ENCODE measurements around the gene HPDL.
"Not testable (repeated sequence)": the region's sequence is repeated elsewhere in the genome, so short reads cannot be mapped to it uniquely, and the experiment has no call there.

Gene HPDL

DNA sequence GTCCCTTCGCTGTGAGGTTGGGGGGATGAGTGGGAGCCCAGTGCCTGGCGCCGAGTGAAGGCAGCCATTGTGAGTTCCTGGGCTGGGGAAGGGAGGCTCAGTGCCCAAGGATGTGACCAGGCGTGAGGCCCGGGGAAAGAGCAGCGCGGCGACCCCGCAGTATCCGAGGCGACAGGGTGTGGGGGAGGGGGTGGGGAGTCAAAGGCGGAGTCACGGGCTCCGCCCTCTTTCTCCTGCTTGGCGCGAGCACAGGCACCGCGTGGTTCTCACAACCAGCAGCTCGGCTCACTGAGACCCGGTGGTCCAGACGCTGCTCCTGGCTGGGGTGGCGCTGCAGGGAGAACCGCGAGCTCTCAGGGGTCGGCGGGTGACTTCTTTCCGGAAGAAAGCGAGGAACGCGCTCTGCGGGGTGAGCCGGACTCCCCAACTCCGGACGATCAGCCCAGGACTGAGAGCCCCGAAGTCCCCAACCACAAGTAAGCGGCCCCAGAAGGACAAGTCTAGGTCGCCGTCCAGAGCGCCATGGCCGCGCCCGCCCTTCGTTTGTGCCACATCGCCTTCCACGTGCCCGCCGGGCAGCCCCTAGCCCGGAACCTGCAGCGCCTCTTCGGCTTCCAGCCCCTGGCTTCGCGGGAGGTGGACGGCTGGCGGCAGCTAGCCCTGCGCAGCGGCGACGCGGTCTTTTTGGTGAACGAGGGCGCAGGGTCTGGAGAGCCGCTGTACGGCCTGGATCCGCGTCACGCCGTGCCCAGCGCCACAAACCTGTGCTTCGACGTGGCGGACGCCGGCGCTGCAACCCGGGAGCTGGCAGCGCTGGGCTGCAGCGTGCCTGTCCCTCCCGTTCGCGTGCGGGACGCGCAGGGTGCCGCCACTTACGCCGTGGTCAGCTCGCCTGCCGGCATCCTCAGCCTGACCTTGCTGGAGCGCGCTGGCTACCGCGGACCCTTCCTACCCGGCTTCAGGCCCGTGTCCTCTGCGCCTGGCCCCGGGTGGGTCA, at the start of gene HPDL:
Gene HPDL, plus strand, starts transcription at position 269 of the 997 bp plus-strand sequence. Its CDS starts 254 bp downstream, at position 523.
- no peak for FAIRE-seq

DNA sequence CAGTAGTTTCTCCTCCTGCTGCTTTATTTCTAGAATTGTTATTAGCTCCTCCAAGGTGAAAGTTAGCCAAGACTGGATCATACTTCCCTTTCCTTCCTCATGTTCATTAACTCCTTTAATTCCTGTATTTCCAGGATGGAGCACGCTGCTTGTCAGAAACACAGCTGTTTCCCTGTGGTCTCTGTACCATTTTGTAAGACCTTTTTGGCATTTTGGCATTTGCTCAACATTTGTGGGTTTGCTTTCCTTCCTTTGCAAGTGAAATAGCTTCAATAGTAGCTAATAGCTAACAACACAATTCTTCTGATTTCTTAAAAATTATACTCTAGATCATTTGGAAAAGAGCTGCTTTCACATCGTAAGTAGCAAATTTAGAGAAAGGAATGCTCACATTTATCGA, 44.3 kb upstream of the HPDL start:
- no peak for FAIRE-seq

GRCh38 chr1:45284858-45285257, 41.8 kb upstream of the HPDL start:
- not testable (repeated sequence) for FAIRE-seq

GRCh38 chr1:45286521-45286920, 40.2 kb upstream of the HPDL start:
- not testable (repeated sequence) for FAIRE-seq

DNA sequence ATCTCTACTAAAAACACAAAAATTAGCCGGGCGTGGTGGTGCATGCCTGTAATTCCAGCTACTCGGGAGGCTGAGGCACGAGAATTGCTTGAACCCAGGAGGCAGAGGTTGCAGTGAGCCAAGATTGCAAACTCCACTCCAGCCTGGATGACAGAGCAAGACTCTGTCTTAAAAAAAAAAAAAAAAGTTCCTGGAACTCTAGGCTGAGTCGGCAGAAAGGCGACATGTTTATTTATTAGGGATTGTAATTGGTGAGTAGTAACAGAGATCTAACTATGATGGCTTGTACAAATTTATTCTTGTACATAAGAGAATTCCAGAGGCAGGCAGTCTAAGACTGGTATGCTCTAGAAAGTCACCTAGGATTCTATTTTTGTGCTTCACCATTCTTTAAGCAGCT, 35.7 kb upstream of the HPDL start:
- not testable (repeated sequence) for FAIRE-seq

- FAIRE-seq: no peak
These were observed 35.0 kb upstream of the HPDL start for GRCh38 chr1:45291716-45292115.

DNA sequence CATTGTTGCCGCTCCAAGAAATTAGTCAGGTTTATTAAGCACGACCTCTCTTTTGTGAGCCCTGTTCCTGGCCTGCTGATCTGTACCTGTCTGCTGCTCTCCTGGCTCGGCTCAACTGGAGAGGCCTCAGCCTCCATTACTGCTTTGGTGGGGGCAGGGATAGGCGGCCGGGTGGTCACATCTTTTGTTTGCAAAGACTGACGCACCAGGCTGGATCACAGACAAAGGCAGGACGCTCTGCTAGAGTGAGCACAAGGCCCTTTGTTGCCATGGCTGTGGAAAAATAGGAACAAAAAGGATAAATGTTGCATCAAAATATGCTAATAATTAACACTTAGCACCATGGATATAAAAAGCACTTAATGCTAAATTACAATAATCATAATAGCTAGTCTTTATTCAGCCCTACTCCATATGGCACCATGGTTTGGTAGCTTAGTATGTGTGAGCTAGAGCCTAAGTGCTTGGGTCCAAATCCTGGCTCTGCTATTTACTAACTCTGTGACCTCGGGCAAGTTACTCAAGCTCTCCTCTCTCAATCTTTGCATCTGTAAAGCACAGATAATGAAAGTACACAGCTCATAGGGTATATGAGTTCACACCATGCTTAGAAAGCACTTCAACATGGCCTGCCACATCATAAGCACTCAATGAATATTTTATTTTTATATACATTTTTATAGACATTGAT, 28.9 kb upstream of the HPDL start:
- no peak for FAIRE-seq

DNA sequence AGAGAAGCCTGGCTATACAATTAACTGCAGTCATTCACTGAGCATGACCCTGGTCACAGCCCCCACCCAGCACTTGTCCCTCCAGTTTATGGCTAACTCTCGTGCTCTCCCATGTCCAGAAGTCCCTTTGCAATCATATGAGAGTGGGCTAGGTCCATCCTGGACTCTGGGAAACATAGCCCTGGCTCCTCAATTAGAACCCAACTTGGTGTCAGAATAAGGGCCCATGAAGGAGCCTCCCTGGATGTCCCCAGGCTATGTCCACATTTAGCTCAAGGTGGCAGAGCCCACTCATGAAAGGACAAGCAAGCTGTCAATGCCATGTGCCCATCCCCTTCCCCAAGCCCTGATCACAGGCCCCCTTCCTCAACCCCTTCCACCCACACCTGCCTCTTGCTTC, 27.4 kb upstream of the HPDL start:
- no peak for FAIRE-seq

DNA sequence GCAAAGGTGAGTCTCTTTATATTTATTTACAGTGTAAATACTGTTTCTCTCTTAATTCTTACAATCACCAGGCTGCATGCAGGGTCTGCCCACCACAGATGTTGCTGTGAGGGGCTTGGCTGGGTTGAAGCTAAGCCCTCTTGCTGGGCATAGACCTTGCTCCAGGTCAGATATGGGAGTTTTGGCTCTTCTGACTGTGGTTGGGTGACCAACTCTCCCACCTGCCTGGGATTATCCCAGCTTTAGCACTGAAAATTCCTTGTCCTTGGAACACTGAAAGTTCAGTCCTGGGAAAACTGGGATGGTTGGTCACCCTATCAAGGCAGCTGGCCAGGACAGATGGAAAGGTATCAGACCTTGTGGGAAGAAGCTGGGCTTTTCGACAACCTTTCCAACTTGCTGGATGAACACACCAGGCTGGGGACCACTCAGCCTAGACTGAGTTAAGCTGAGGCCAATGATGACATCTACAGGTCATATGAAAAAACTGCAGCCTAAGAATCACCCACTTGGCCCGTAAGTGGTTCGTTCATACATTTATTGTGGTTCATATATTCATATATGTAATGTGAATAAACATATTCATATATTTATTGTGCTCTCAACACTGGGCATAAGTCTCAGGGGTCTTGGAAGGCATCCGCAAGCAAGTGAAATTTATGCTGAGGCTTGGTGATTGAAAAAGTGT, 26.6 kb upstream of the HPDL start:
- peak; percentile 10 for FAIRE-seq

DNA sequence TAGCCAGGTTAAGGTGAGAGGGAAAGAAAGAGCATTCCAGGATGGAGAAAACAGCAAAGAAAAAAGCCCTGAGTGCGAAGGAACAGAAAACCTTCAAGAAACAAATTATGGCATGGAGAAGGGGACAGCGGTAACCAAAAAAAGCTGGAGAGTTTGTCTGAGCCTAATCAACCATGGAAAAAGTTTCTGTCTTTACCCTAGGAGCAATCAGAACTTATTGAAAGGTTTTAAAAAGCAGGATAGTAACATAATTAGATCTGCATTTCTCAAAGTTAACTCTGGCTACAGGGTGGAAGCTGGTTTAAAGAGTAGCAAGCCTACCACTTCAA, 26.1 kb upstream of the HPDL start:
- no peak for FAIRE-seq

DNA sequence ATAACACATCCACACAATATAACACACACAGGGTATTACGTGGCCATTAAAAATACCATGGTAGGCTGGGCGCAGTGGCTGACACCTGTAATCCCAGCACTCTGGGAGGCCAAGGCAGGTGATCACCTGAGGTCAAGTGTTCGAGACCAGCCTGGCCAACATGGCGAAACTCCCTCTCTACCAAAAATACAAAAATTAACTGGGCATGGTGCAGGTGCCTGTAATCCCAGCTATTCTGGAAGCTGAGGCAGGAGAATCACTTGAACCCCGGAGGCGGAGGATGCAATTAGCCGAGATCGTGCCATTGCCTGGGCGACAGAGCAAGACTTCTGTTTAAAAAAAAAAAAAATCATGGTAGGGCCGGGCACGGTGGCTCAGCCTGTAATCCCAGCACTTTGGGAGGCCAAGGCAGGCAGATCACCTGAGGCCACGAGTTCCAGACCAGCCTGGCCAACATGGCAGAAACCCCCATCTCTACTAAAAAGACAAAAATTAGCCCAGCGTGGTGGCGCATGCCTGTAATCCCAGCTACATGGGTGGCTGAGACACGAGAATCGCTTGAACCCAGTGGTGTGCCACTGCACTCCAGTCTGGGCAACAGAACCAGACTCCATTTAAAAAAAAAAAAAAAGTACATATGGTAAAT, 24.1 kb upstream of the HPDL start:
- no peak for FAIRE-seq

DNA sequence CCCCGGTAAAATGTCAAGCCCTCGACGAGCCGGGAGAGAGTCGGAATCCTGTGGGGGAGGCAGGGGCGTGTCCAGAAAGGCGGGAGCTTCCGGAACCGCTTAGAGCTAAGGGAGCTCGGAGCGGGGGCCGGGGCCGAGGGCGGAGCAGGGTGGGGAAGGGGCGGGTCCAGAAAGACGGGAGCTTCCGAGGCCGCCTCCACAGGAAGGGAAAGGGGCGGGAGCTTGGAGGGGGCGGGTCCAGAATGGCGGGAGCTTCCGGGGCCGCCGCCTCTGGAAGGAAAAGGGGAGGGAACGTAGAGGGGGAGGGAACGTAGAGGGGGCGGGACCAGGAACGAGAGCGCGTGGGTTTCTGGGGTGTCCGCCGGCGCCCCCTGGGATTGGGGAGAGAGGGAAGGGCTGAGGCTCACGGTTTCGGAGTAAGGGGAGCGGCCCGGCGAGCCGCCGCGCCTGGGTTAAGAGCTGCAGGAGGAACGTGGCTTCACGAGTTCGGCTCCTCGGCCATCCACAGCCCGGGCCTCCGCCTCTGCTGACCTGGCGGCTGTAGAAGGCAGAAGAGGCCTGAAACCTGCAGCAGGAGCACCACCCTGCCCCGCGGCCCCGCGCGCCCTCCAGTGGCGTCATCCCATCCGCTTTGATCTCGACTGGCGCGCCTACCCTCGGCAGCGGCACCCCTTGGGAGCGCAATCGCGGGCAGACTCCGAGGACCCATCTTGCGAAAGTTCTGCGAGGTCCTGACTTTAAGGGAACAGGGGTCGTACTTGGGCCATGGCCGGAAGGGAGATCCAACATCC, 23.0 kb upstream of the HPDL start:
- FAIRE-seq: no peak

DNA sequence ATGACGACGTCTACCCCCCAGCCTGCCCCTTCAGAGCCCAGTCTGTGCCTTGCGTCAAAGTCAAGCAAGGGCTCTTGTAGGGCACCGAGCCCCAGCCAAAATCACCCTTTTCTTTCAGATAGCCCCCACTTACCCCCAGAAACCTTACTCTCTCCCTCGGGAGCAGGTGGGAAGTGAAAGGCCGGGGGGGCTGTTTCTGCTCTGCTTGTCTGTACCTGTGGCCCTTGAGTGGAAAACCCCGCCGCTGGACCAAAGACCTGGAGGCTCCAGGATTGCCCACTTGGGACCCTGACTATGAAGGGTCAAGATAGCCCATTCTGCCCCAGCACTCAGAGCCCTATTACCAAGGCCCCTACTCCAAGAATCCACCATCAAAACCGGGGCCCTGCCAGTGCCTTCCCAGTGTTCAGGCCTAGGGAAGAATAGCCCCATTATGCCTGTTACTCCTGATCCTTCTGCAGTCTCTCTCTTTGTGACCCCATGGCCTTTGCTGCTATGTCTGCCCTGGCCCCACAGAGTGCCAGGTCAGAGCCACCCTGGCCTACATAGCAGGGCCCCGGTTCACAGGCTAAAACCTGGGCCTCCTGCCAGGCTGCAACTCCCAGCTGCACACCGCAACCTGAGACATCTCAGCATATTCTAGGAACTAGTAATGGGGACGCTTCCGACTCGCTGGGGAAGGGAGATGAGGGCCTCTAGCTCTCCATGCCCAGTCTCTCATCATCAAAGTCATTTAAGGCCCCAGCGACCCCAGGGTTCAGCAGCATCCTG, 22.2 kb upstream of the HPDL start:
- FAIRE-seq: no peak

- no peak for FAIRE-seq
These were observed 21.5 kb upstream of the HPDL start for GRCh38 chr1:45305231-45305630.

DNA sequence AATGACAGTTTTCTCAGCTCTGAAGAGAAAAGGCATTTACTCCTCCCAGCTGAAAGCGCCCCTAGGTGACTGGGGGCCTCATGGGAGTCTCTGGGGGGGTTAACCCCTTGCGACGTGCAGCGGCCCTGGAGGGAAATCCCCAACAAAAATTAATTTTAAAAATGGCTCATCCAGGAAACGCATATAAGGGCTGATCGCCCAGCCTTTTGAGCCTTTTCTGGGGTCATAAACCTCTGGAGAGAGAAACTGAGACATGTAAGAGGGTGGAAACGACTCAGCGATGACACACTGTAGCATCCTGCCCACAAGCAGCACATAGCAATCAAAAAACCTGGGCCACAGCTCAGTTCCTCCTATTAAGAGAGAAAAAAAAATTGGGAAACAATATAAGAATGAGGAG, 20.4 kb upstream of the HPDL start:
- no peak for FAIRE-seq

GRCh38 chr1:45306905-45307304, 19.8 kb upstream of the HPDL start:
- FAIRE-seq: no peak

GRCh38 chr1:45314266-45314665, 12.4 kb upstream of the HPDL start:
- no peak for FAIRE-seq

- FAIRE-seq: no peak
These were observed 9.5 kb upstream of the HPDL start for GRCh38 chr1:45317166-45317565.

GRCh38 chr1:45319761-45320160, 6.9 kb upstream of the HPDL start:
- FAIRE-seq: no peak

DNA sequence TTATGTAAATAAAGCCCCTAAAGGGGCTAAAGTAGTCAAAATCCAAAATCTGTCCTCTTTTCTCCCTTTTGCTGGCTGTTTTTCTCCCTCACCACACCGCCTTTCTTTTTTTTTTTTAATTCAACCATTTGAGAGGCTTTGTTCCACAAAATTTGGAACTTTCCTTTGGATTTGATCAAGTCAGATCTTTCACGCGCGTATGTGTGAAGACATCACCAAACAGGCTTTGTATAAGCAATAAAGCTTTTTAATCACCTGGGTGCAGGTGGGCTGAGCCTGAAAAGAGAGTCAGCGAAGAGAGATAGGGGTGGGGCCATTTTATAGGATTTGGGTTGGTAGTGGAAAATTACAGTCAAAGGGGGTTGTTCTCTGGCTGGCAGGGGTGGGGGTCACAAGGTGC, 5.3 kb upstream of the HPDL start:
- no peak for FAIRE-seq

DNA sequence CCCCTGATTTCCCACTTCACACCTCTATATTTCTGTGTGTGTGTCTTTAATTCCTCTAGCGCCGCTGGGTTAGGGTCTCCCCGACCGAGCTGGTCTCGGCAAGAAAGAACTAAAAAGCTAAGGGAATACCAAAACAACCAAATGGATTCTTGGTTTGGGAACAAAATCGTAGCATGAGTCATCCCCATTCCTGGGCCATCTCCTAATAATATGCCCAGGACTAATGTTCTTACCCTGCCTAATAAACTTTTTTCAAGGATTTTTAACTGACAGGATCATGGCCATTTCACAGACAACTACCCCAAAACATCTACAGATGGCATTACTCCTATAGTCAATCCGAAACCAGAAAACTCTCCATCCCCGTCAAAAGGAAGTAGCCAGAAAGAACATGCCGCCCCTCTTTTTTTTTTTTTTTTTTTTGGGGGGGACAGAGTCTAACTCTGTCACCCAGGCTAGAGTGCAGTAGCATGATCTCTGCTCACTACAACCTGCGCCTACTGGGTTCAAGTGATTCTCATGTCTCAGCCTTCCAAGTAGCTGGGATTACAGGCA, 4.1 kb upstream of the HPDL start:
- FAIRE-seq: no peak
